Measurements from ENCODE around the gene SPATA16.

SPATA16 gene

GRCh38 chr3:172989373-172989772 is 151.7 kb downstream of the SPATA16 start:
- Histone ChIP-seq H3K4me2 (ENCODE audit: low read depth, low read length) (no peak overlapping the region), H3K36me3 (replicated peaks; ENCODE audit: insufficient read depth, low read length) (no peaks in the 10 kb centered on the region), H3K27ac (ENCODE audit: low read length) (no peak overlapping the region), H3K4me3 (ENCODE audit: low read length) (no peak overlapping the region), H3K4me1 (ENCODE audit: low read length) (no peaks in the 10 kb centered on the region), H2AFZ (ENCODE audit: low read length) (no peak overlapping the region), H3K9me2 (replicated peaks; ENCODE audit: insufficient read depth, low read length) (no peaks in the 10 kb centered on the region), H3K9me3 (replicated peaks; ENCODE audit: insufficient read depth, low read length) (no peaks in the 10 kb centered on the region), H3K79me2 (ENCODE audit: low read length) (no peaks in the 10 kb centered on the region), H3F3A (ENCODE audit: insufficient read depth, low read length) (no peaks in the 10 kb centered on the region), H4K20me1 (ENCODE audit: insufficient read depth, low read length) (no peaks in the 10 kb centered on the region), H3K27me3 (replicated peaks; ENCODE audit: insufficient read depth, low read length) (no peaks in the 10 kb centered on the region), H3K9ac (ENCODE audit: low read length) (no peak overlapping the region)
- TF ChIP-seq EZH2 (optimal IDR thresholded peaks at IDR 0.05; ENCODE audit: low read depth, low read length) = no peak
- no peak for TF ChIP-seq CTCF (IDR thresholded peaks at IDR 0.05; ENCODE audit: low read length)
- TF ChIP-seq EZH2phosphoT487 (IDR thresholded peaks at IDR 0.05; ENCODE audit: low read length) = no peak
- no peak for DNase-seq

- no peaks in the 10 kb centered on the region for H3F3A ChIP-seq (ENCODE audit: insufficient read depth, low read length)
- H3K36me3 ChIP-seq (replicated peaks; ENCODE audit: insufficient read depth, low read length) = no peaks in the 10 kb centered on the region
- no peak overlapping the region for H3K4me3 ChIP-seq (ENCODE audit: low read length)
- H3K4me1 ChIP-seq (ENCODE audit: low read length) = no peaks in the 10 kb centered on the region
- no peak overlapping the region for H3K9ac ChIP-seq (ENCODE audit: low read length)
- no peaks in the 10 kb centered on the region for H3K27me3 ChIP-seq (replicated peaks; ENCODE audit: insufficient read depth, low read length)
- H2AFZ ChIP-seq (ENCODE audit: low read length) = no peak overlapping the region
- DNase-seq = no peak
- no peaks in the 10 kb centered on the region for H3K9me3 ChIP-seq (replicated peaks; ENCODE audit: insufficient read depth, low read length)
- no peak overlapping the region for H3K27ac ChIP-seq (ENCODE audit: low read length)
- no peaks in the 10 kb centered on the region for H3K9me2 ChIP-seq (replicated peaks; ENCODE audit: insufficient read depth, low read length)
- H4K20me1 ChIP-seq (ENCODE audit: insufficient read depth, low read length) = no peaks in the 10 kb centered on the region
- TF ChIP-seq EZH2 (optimal IDR thresholded peaks at IDR 0.05; ENCODE audit: low read depth, low read length) = no peak
- TF ChIP-seq CTCF (IDR thresholded peaks at IDR 0.05; ENCODE audit: low read length) = peak; percentile 30; the same call in 1 of the 2 replicates
- no peak overlapping the region for H3K4me2 ChIP-seq (ENCODE audit: low read depth, low read length)
- H3K79me2 ChIP-seq (ENCODE audit: low read length) = no peaks in the 10 kb centered on the region
Measured at GRCh38 chr3:172987273-172987672, 153.8 kb downstream of the SPATA16 start.

- no peak overlapping the region for H3K4me3 ChIP-seq (ENCODE audit: low read length)
- H3K9me3 ChIP-seq (replicated peaks; ENCODE audit: insufficient read depth, low read length) = no peaks in the 10 kb centered on the region
- H3K9me2 ChIP-seq (replicated peaks; ENCODE audit: insufficient read depth, low read length) = no peaks in the 10 kb centered on the region
- no peak for DNase-seq
- no peak overlapping the region for H3K27ac ChIP-seq (ENCODE audit: low read length)
- no peaks in the 10 kb centered on the region for H3K4me1 ChIP-seq (ENCODE audit: low read length)
- no peaks in the 10 kb centered on the region for H3F3A ChIP-seq (ENCODE audit: insufficient read depth, low read length)
- no peaks in the 10 kb centered on the region for H3K27me3 ChIP-seq (replicated peaks; ENCODE audit: insufficient read depth, low read length)
- H3K79me2 ChIP-seq (ENCODE audit: low read length) = no peaks in the 10 kb centered on the region
- H3K9ac ChIP-seq (ENCODE audit: low read length) = no peak overlapping the region
- no peak overlapping the region for H2AFZ ChIP-seq (ENCODE audit: low read length)
- no peak overlapping the region for H3K4me2 ChIP-seq (ENCODE audit: low read depth, low read length)
- no peaks in the 10 kb centered on the region for H3K36me3 ChIP-seq (replicated peaks; ENCODE audit: insufficient read depth, low read length)
- TF ChIP-seq CTCF (IDR thresholded peaks at IDR 0.05; ENCODE audit: low read length) = no peak
- no peak for TF ChIP-seq EZH2 (optimal IDR thresholded peaks at IDR 0.05; ENCODE audit: low read depth, low read length)
- no peak for TF ChIP-seq EZH2phosphoT487 (IDR thresholded peaks at IDR 0.05; ENCODE audit: low read length)
- no peaks in the 10 kb centered on the region for H4K20me1 ChIP-seq (ENCODE audit: insufficient read depth, low read length)
Measured at GRCh38 chr3:172984914-172985313, 156.1 kb downstream of the SPATA16 start.
